Measurements from ENCODE around the gene MINK1. TPM values are rescaled to one million over a fixed set of nuclear protein-coding genes. Genes with fewer than 3 reads are reported as not detected.
"Not testable (repeated sequence)": the region's sequence is repeated elsewhere in the genome, so short reads cannot be mapped to it uniquely, and the experiment has no call there.

MINK1 gene
- total RNA-seq, 1 experiment from 2014 or later = 105 TPM

GRCh38 chr17:4914551-4914950, 81.4 kb downstream of the MINK1 start:
- CTCF ChIA-PET = interaction anchor here (0.5 kb wide), 1 partner anchor 149 kb away, joined by 3 read pairs; no protein-coding TSS in a partner anchor

GRCh38 chr17:4919511-4920047, 86.4 kb downstream of the MINK1 start:
- H3K9me3 Mint-ChIP-seq = no peaks in the 10 kb centered on the region
- no peak overlapping the region for H3K4me3 Mint-ChIP-seq
- peak overlapping the region; percentile 15; the same call in 1 of the 2 replicates for H3K27ac Mint-ChIP-seq
- no peaks in the 10 kb centered on the region for H3K36me3 Mint-ChIP-seq
- H3K4me1 Mint-ChIP-seq = peaks cover 7% of the 10 kb centered on the region
- no peaks in the 10 kb centered on the region; the same call in 1 of the 2 replicates for H3K27me3 Mint-ChIP-seq (ENCODE audit: low read depth)
- CTCF ChIA-PET = interaction anchor here (0.6 to 5.0 kb wide), 7 partner anchors 10 to 353 kb away, joined by 3 to 36 read pairs (median 4); partner anchors contain the start of gene ALOX15
- DNase-seq (ENCODE audit: low spot score) (no peak), ATAC-seq (peak; percentile 67)
- TF ChIP-seq ZNF219 (CRISPR knock-in tag; IDR thresholded peaks at IDR 0.05; ENCODE audit: borderline replicate concordance) (no peak), SOX15 (CRISPR knock-in tag; IDR thresholded peaks at IDR 0.05) (no peak), MXD4 (CRISPR knock-in tag; IDR thresholded peaks at IDR 0.05; ENCODE audit: borderline replicate concordance) (no peak), RORB (CRISPR knock-in tag; IDR thresholded peaks at IDR 0.05) (no peak), ZNF512 (CRISPR knock-in tag; IDR thresholded peaks at IDR 0.05; ENCODE audit: borderline replicate concordance) (no peak), TEAD1 (CRISPR knock-in tag; IDR thresholded peaks at IDR 0.05) (no peak), E2F5 (CRISPR knock-in tag; IDR thresholded peaks at IDR 0.05) (no peak), ZBTB43 (CRISPR knock-in tag; IDR thresholded peaks at IDR 0.05) (no peak), NFE2L1 (CRISPR knock-in tag; IDR thresholded peaks at IDR 0.05) (no peak)
- POLR2A ChIA-PET = interaction anchor here (1.1 to 2.2 kb wide), 2 partner anchors 11 to 28 kb away, joined by 3 to 12 read pairs; no protein-coding TSS in a partner anchor

More at GRCh38 chr17:4914551-4914950, 81.4 kb downstream of the MINK1 start:
- POLR2A ChIA-PET; H3K4me3 Mint-ChIP-seq; H3K9me3 Mint-ChIP-seq; DNase-seq (ENCODE audit: low spot score); H3K27ac Mint-ChIP-seq; H3K27me3 Mint-ChIP-seq (ENCODE audit: low read depth); H3K36me3 Mint-ChIP-seq; ATAC-seq: not testable (repeated sequence)
- H3K4me1 Mint-ChIP-seq = peaks cover 12% of the 10 kb centered on the region

- Mint-ChIP-seq H3K4me1 (peaks cover 7% of the 10 kb centered on the region), H3K36me3 (no peaks in the 10 kb centered on the region), H3K4me3 (no peak overlapping the region), H3K27me3 (ENCODE audit: low read depth) (no peaks in the 10 kb centered on the region; the same call in 1 of the 2 replicates), H3K27ac (no peak overlapping the region), H3K9me3 (no peaks in the 10 kb centered on the region)
- ATAC-seq = no peak
- CTCF ChIA-PET = interaction anchor here (1.0 to 5.0 kb wide), 2 partner anchors 11 to 354 kb away, joined by 3 to 36 read pairs; no protein-coding TSS in a partner anchor
- DNase-seq (ENCODE audit: low spot score) = no peak
- TF ChIP-seq ZNF121 (CRISPR knock-in tag; IDR thresholded peaks at IDR 0.05) (peak; percentile 18; the same call in 1 of the 2 replicates), RELA (CRISPR knock-in tag; IDR thresholded peaks at IDR 0.05; ENCODE audit: borderline replicate concordance) (no peak), TEAD1 (CRISPR knock-in tag; IDR thresholded peaks at IDR 0.05) (no peak), MXD4 (CRISPR knock-in tag; IDR thresholded peaks at IDR 0.05; ENCODE audit: borderline replicate concordance) (no peak), PRRX2 (CRISPR knock-in tag; IDR thresholded peaks at IDR 0.05) (no peak)
- POLR2A ChIA-PET = interaction anchor here (2.2 kb wide), 1 partner anchor 12 kb away, joined by 12 read pairs; no protein-coding TSS in a partner anchor
Observed at GRCh38 chr17:4920351-4921048, 87.4 kb downstream of the MINK1 start.

- Mint-ChIP-seq H3K9me3 (no peaks in the 10 kb centered on the region), H3K4me3 (no peak overlapping the region), H3K4me1 (peaks cover 7% of the 10 kb centered on the region), H3K27ac (no peak overlapping the region), H3K36me3 (no peaks in the 10 kb centered on the region), H3K27me3 (ENCODE audit: low read depth) (no peaks in the 10 kb centered on the region; the same call in 1 of the 2 replicates)
- CTCF ChIA-PET = interaction anchor here (5.0 kb wide), 1 partner anchor 12 kb away, joined by 36 read pairs; no protein-coding TSS in a partner anchor
- no peak for DNase-seq (ENCODE audit: low spot score)
- no peak for ATAC-seq
- POLR2A ChIA-PET = no interaction called here
- TF ChIP-seq NFE2L1 (CRISPR knock-in tag; IDR thresholded peaks at IDR 0.05) (no peak), SMAD4 (CRISPR knock-in tag; IDR thresholded peaks at IDR 0.05) (no peak), ZNF423 (CRISPR knock-in tag; IDR thresholded peaks at IDR 0.05) (no peak), CREB1 (CRISPR knock-in tag; IDR thresholded peaks at IDR 0.05) (no peak), FOXK1 (CRISPR knock-in tag; IDR thresholded peaks at IDR 0.05) (no peak), EMX1 (CRISPR knock-in tag; IDR thresholded peaks at IDR 0.05) (no peak), CREM (CRISPR knock-in tag; IDR thresholded peaks at IDR 0.05) (no peak), ESRRA (CRISPR knock-in tag; IDR thresholded peaks at IDR 0.05; ENCODE audit: borderline replicate concordance) (no peak), MLX (CRISPR knock-in tag; IDR thresholded peaks at IDR 0.05) (no peak), IRF2 (CRISPR knock-in tag; IDR thresholded peaks at IDR 0.05; ENCODE audit: borderline replicate concordance, low read depth) (no peak), ELF4 (CRISPR knock-in tag; IDR thresholded peaks at IDR 0.05; ENCODE audit: low read depth) (no peak)
- TF ChIP-seq, protein P1, sequence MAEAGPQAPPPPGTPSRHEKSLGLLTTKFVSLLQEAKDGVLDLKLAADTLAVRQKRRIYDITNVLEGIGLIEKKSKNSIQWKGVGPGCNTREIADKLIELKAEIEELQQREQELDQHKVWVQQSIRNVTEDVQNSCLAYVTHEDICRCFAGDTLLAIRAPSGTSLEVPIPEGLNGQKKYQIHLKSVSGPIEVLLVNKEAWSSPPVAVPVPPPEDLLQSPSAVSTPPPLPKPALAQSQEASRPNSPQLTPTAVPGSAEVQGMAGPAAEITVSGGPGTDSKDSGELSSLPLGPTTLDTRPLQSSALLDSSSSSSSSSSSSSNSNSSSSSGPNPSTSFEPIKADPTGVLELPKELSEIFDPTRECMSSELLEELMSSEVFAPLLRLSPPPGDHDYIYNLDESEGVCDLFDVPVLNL (CRISPR knock-in tag; IDR thresholded peaks at IDR 0.05; ENCODE audit: borderline replicate concordance, low read depth) = no peak
Observed at GRCh38 chr17:4921320-4921719, 88.2 kb downstream of the MINK1 start.

Data from WTC11 (cell line).